ENCODE results near the gene RCC2. TPM values are rescaled to one million over a fixed set of nuclear protein-coding genes. Genes with fewer than 3 reads are reported as not detected.

Gene RCC2
- total and polyA plus RNA-seq, 2 donors, result 24.0 to 36.9 TPM

DNA sequence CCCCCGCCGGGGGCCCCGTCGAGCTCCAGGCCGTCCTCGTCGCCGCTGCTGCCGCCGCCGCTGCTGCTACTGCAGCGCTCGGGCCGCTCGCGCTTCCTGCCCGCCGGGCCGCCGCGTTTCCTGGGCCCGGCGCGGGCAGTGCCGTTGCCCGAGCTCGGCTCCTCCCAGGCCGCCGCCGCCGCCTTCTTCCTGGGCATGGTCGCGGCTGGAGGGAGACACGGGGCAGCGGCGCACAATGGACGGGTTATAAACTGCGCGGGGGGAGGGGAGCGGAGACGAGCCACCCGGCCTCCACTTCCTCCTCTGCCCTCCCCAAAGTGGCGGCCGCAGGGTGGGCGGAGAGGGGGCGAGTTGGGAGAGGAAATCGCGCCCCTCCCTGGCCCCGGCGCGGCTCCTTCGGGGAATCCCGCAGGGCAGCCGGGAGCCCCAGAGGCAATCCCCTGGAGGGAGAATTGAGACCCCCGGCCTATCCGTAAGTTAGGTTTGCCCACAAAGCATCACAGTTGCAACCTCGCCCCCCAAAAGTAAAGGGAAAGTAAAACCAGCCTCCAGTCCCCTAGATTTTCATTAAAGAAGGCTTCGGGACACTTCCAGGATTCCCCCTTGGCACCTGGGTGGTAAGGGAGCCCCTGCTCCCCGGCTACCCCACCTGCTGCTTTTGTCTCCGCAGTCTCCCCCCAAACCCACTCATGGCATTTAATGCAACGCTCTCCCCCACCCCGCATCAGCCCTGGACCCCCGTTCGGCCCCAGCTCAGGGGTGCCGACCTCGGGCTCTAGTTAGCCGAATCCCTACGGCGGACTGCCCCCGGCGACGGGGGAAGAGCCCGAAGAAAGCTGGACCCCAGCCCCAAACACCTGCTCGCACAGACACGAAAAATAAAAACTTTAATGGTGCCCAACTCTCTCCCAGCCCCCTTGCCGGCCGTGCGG is 893 bp downstream of the RCC2 start:
- H3K4me1 ChIP-seq (ENCODE audit: insufficient read depth), result no peaks in the 10 kb centered on the region
- under 1% methylated on average over 78 of the region's 78 CpGs for WGBS
- H3K27ac ChIP-seq (ENCODE audit: low read depth), result peak overlapping the region; percentile 78
- DNase-seq (ENCODE audit: extremely low spot score), result no peak
- peak overlapping the region; percentile 95 for H3K4me3 ChIP-seq (ENCODE audit: low read depth, low read length)
- H3K36me3 ChIP-seq (ENCODE audit: insufficient read depth), result no peaks in the 10 kb centered on the region

DNA sequence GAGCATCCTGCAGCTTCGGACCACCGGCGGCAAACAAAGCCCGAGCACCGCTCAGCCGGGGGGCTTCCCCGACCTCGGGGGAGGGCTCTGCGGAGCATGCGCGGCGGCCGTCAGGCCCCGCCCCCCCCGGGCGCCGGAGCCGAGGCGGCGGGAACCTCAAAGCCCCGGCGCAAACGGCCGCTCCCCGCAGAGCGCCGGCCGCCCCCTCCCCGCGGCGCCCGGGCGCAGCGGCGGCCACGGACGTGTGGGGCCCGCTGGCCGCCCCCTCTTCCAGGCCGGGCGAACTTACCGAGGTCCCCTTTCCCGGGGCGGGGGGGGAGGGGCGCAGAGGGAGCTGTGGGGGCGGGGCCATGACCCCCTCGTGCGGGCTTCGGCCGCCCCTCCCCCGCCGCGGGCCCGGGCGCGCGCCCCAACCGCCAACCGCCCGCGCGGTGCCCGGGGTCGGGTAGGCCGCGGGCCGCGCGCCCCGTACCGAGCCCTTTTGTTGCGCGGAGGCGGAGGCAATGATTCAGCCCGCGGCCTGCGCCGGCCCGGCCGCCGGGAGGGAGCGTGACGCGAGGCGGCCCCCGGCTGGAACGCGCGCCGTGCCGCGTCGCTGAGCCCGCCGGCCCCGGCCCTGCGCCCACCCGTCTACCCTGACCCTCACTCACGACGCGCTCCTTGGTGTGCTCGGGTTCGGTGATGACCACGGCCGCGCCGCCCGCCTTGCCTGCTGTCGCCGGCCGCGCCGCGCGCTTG is 1.7 kb downstream of the RCC2 start:
- no peak for DNase-seq (ENCODE audit: extremely low spot score)

DNA sequence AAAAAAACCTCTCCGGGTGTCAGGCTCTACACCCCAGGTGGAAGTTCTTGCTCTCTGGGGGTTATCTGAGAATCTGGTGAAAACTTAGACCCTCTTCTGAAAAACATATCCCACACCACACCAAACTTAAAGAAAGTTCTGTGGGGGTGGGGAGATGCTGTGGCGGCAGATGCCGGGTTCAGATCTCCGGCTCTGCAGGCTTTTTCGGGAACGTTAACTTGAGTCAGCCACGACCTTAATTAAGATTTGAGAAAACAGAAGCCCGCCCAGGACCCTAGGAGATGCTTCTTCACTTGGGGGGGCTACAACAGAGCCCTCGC is 2.3 kb downstream of the RCC2 start:
- 2% methylated on average over 9 of the region's 9 CpGs for WGBS
- Histone ChIP-seq H3K36me3 (ENCODE audit: insufficient read depth) (no peaks in the 10 kb centered on the region), H3K27ac (ENCODE audit: low read depth) (no peak overlapping the region)

More for the DNA sequence above, 1.7 kb downstream of the RCC2 start:
- Histone ChIP-seq H3K4me1 (ENCODE audit: insufficient read depth) (no peaks in the 10 kb centered on the region), H3K36me3 (ENCODE audit: insufficient read depth) (no peaks in the 10 kb centered on the region), H3K27ac (ENCODE audit: low read depth) (peak overlapping the region; percentile 78), H3K4me3 (ENCODE audit: low read depth, low read length) (peak overlapping the region; percentile 95)
- under 1% methylated on average over 105 of the region's 115 CpGs for WGBS

DNA sequence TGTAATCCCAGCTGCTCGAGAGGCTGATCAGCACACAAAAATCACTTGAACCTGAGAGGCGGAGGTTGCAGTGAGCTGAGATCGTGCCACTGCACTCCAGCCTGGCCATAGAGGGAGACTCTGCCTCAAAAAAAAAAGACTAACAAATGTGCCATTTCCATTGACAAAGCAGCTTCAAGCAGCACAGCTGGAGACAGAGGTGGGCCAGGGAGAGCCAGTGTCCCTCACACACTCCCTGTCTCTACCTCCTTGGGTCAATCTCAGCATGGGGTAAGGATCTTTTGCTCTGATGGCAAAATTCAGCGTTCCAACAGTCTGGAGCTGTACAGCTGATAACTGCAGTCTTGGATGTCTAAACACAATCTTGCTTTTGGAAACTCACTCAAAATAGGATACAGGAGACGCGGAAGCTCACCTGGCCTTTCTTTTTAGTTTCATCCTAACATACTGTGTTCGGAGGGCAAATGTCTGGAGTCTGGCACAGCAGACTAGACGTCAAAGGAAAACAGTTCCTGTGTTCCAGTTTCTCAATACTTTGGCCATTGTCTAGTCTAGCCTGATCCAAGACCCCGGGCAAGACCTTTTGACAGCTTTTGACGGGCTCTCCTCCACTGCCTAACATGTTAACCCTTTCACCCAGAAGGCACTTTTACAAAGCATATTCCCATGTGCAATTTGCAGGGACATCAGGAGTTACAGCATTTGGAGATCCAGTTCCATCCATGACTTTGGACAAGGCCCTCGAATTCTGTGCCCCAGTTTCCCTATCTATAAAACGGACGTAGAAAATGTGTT is 2.9 kb downstream of the RCC2 start:
- Histone ChIP-seq H3K27ac (ENCODE audit: low read depth) (no peak overlapping the region), H3K36me3 (ENCODE audit: insufficient read depth) (no peaks in the 10 kb centered on the region), H3K4me3 (ENCODE audit: low read depth, low read length) (no peak overlapping the region), H3K4me1 (ENCODE audit: insufficient read depth) (no peaks in the 10 kb centered on the region)
- no peak for DNase-seq (ENCODE audit: extremely low spot score)
- 48% methylated on average over 13 of the region's 13 CpGs for WGBS

More for the DNA sequence above, 2.3 kb downstream of the RCC2 start:
- no peaks in the 10 kb centered on the region for H3K4me1 ChIP-seq (ENCODE audit: insufficient read depth)
- H3K4me3 ChIP-seq (ENCODE audit: low read depth, low read length), result peak overlapping the region; percentile 95
- no peak for DNase-seq (ENCODE audit: extremely low spot score)

DNA sequence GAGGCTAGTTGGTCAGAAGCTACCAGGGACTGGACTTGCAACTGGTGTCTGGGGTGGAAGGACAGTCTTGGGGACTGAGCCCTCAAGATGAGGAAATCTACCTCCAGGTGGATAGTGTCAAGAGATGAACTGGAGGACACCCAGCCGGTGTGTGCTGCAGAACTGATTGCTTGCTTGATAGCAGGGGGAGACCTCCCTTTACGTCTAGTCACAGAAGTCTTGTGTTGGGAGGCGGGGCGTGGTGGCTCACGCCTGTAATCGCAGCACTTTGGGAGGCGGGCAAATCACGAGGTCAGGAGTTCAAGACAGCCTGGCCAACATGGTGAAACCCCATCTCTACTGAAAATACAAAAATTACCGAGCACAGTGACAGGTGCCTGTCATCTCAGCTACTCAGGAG is 4.9 kb downstream of the RCC2 start:
- WGBS, result 83% methylated on average over 9 of the region's 9 CpGs
- H3K36me3 ChIP-seq (ENCODE audit: insufficient read depth), result no peaks in the 10 kb centered on the region
- no peak for DNase-seq (ENCODE audit: extremely low spot score)
- no peak overlapping the region for H3K4me3 ChIP-seq (ENCODE audit: low read depth, low read length)
- no peak overlapping the region for H3K27ac ChIP-seq (ENCODE audit: low read depth)
- no peaks in the 10 kb centered on the region for H3K4me1 ChIP-seq (ENCODE audit: insufficient read depth)

DNA sequence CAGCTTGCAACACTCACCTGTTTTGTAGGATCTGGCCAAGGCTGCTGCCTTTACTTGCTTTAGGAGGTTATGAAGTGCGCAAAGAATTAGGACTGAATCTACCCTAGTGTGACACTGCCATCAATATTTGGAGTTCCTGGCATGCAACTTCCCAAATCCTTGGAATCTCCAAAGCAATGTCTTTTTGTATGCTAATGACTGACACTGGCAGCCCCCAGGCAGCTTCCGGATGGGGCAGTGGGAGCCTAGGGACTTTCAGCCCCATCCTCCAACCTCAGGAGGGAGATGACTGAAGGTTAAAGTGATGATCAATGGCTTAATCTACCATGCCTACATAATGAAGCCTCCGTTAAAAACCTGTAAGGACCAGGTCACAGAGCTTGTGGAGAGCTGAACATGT is 5.5 kb downstream of the RCC2 start:
- Histone ChIP-seq H3K4me1 (ENCODE audit: insufficient read depth) (no peaks in the 10 kb centered on the region), H3K4me3 (ENCODE audit: low read depth, low read length) (no peak overlapping the region), H3K36me3 (ENCODE audit: insufficient read depth) (no peaks in the 10 kb centered on the region), H3K27ac (ENCODE audit: low read depth) (no peak overlapping the region)
- 69% methylated on average over 3 of the region's 3 CpGs for WGBS
- DNase-seq (ENCODE audit: extremely low spot score), result no peak

DNA sequence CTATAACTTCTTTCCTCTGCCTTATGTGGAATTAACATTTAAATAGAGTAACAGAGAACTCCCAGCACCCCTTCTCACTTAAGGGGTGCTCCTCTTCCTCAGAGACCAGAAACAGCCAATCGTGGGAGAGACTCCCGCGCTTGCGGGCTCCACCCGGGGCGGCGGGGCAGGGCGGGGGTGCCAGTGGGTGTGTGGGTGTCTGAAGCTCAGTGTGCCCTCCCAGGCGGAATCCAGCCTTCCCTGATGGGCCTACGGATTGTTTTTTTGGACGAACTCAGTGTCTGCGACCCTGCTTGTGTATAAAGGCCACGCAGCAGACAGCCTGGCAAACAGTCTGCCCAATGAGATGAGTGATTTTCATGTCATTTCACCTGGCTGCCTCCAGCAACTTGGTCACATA is 6.2 kb downstream of the RCC2 start:
- Histone ChIP-seq H3K36me3 (ENCODE audit: insufficient read depth) (no peaks in the 10 kb centered on the region), H3K4me1 (ENCODE audit: insufficient read depth) (no peaks in the 10 kb centered on the region), H3K4me3 (ENCODE audit: low read depth, low read length) (no peak overlapping the region), H3K27ac (ENCODE audit: low read depth) (no peak overlapping the region)
- DNase-seq (ENCODE audit: extremely low spot score), result no peak
- 91% methylated on average over 13 of the region's 13 CpGs for WGBS

DNA sequence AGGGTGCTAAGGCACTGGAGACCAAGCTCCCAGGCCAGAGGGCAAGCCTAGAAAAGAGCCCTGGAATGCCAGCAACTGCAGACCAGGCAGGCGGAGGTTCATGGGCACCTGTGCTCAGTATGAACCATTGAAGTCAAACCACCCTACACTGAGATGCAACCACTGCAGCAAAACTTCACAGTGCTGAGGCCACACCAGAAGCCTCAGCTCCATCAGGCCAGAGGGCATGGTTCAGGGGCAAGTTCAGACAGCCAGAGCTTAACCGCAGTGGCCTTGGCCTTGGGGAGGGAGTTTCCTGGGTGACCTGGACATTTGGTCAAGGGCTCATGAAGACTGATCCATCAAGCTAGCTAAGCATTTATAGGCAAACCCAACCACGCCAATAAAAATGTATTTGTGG is 7.1 kb downstream of the RCC2 start:
- H3K27ac ChIP-seq (ENCODE audit: low read depth), result no peak overlapping the region
- H3K36me3 ChIP-seq (ENCODE audit: insufficient read depth), result peaks cover 2% of the 10 kb centered on the region
- no peak for DNase-seq (ENCODE audit: extremely low spot score)
- H3K4me1 ChIP-seq (ENCODE audit: insufficient read depth), result no peaks in the 10 kb centered on the region
- 92% methylated on average over 3 of the region's 3 CpGs for WGBS
- no peak overlapping the region for H3K4me3 ChIP-seq (ENCODE audit: low read depth, low read length)

DNA sequence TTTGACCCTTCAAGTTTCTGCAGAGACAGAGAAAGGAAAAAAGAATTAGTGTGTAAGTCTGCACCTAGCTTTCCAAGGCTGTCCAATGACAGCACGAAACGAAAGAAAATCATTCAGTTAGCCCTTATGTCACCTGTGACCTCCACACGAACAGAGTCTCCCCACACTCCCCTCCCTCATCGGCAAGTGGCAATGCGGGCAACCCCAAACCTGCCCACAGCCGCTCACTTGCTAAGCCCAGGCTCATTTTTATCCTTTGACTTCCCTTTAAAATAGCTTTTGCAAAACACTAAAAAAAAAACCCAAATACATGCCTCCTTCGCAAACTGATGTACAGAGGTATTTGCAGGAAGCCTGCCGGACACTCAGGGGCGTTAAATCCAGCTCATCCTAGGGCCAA is 10.3 kb downstream of the RCC2 start:
- no peak for DNase-seq (ENCODE audit: extremely low spot score)
- Histone ChIP-seq H3K4me1 (ENCODE audit: insufficient read depth) (no peaks in the 10 kb centered on the region), H3K4me3 (ENCODE audit: low read depth, low read length) (no peak overlapping the region), H3K27ac (ENCODE audit: low read depth) (no peak overlapping the region), H3K36me3 (ENCODE audit: insufficient read depth) (peaks cover 2% of the 10 kb centered on the region)
- WGBS, result 93% methylated on average over 9 of the region's 9 CpGs

DNA sequence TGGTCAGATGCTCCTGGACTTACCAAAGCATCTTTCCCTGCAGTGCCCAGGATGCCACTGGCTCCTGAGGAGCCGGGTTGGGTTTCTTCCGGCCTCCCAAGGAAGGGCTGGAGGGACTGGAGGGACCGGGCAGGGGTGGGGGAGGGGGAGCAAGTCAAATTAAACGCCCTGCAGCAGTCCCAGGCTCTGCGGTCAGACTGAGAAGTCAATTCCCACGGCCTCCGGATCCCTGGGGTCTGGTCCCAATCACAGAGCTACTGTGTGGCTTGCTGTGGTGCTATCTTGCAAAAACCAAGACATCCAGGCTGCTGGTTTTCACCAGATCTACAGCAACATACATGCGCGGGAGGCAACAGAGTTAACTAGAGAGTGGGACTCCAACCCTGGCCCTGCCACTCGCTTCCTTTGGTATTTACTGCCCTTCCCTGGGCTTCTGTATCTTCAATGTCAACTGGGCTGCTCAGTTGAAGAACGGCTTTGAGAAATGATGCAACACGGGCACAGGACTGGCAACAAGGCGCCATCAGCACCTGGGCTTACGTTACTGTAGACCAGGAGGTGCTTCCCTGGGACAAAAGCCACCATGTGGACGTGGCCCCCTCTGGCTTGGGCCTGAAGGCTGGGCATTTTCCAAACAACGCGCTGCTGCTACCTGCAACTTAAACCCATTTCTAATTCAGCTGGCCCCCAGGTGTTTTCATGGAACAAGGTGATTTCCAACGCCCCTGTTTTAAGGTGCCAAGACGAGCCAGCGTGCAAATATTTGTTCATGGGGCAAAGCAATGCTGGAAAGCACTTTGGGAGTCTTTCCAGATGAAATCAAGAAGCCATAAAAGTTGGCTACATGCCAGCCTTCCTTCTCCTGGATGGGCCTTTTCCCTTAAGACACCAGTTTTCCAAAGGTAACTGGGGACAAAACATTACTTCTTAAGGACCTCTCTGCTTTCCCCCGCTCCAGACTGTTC is 11.5 kb downstream of the RCC2 start:
- Histone ChIP-seq H3K36me3 (ENCODE audit: insufficient read depth) (peaks cover 2% of the 10 kb centered on the region), H3K4me3 (ENCODE audit: low read depth, low read length) (no peak overlapping the region), H3K27ac (ENCODE audit: low read depth) (no peak overlapping the region), H3K4me1 (ENCODE audit: insufficient read depth) (no peaks in the 10 kb centered on the region)
- 87% methylated on average over 21 of the region's 21 CpGs for WGBS
- DNase-seq (ENCODE audit: extremely low spot score), result no peak

DNA sequence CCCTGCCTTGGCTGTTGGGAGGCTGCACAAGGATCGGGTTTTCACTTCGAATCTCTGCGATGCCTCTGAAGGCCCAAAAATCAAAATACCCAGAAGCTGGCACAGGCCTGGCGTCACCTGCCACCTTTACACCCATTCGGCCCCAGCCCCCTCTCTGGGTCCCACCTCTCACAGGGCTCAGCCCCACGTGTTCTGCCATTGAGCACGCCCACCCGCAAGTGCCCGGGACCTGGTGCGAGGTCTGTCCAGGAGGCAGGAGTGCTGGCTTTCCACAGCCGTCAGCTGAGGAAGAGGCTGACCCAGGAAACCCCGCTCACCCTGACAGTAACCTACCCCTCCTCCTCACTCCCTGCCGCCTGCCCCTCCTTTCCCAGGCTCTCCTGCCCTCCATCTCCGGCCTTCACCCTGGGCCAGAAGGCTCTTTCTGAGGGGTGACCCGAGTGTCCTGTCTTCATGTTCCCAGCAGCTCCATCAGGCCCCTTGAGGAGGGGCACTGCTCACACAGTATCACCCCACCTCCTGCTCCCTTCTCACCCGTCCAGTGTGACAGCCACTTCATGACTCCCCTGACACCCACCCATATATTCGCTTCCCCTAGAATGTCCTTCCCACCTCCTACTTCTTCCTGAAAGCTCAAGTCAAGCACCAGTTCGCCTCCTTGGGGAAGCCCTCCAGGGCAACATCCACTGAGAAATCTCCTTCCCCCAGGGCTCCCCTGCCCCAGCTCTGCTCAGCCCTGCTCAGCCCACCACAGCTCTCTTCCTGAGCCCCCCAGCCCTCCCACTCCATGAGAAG is 13.5 kb downstream of the RCC2 start:
- no peak for DNase-seq (ENCODE audit: extremely low spot score)
- WGBS, result 92% methylated on average over 18 of the region's 18 CpGs
- H3K27ac ChIP-seq (ENCODE audit: low read depth), result no peak overlapping the region
- H3K4me1 ChIP-seq (ENCODE audit: insufficient read depth), result no peaks in the 10 kb centered on the region
- peaks cover 2% of the 10 kb centered on the region for H3K36me3 ChIP-seq (ENCODE audit: insufficient read depth)
- no peak overlapping the region for H3K4me3 ChIP-seq (ENCODE audit: low read depth, low read length)

DNA sequence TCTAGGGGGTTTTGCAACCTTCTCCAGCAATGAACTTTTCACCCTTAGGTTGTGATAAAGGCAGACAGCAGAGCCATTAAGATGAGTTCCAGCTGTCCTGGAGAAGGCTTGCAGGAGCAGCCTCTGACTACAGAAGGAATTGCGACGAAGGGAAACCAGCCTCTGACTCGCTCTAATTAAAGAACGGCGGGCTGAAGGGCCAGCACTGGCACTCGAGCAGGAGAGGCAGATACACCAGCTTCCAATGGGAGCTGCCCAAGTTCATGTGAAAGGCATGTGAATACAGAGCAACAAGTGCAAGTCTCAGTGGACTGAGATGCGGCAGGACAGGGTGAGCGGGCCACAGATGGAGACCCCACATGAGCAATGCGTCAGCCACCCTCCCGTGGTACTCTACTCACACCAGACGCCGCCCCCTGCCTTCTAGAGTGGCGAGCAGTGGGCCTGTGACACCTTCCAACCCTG is 15.7 kb downstream of the RCC2 start:
- DNase-seq (ENCODE audit: extremely low spot score), result no peak
- Histone ChIP-seq H3K4me3 (ENCODE audit: low read depth, low read length) (no peak overlapping the region), H3K4me1 (ENCODE audit: insufficient read depth) (no peaks in the 10 kb centered on the region), H3K36me3 (ENCODE audit: insufficient read depth) (peaks cover 2% of the 10 kb centered on the region), H3K27ac (ENCODE audit: low read depth) (no peak overlapping the region)
- 33% methylated on average over 13 of the region's 13 CpGs for WGBS
